Activated CD4-positive, alpha-beta memory T cell treated with anti-CD3 and anti-CD28 coated beads for 36 hours (primary cell): ENCODE data around the gene GALNT2. TPM values are rescaled to one million over a fixed set of nuclear protein-coding genes. Genes with fewer than 3 reads are reported as not detected.

Source experiments
- CTCF ChIA-PET: fragments of 350-600 bp; sonication (Branson Sonifier 250); formaldehyde crosslinking; loops from one replicate; lab custom pipeline; 2021; ENCODE audit warnings: antibody characterized with exemption, inconsistent platforms; lab: Charles Lee
- POLR2A ChIA-PET: fragments of 350-600 bp; sonication (Branson Sonifier 250); formaldehyde crosslinking; loops from one replicate; lab custom pipeline; 2021; ENCODE audit warnings: antibody characterized with exemption; lab: Charles Lee
- DNase-seq: peaks from one replicate; pipeline ENCODE4 v3.0.0-alpha.2; 2020
- H3K27ac Mint-ChIP-seq: one replicate; pipeline ENCODE4 v1.8.0; 2021; ENCODE audit warnings: mixed read lengths
- H3K27me3 Mint-ChIP-seq: one replicate; pipeline ENCODE4 v1.8.0; 2021; ENCODE audit warnings: mixed read lengths
- H3K36me3 Mint-ChIP-seq: one replicate; pipeline ENCODE4 v1.8.0; 2021; ENCODE audit warnings: mixed read lengths
- H3K4me1 Mint-ChIP-seq: one replicate; pipeline ENCODE4 v1.8.0; 2021; ENCODE audit warnings: low read depth, mixed read lengths
- H3K4me3 Mint-ChIP-seq: one replicate; pipeline ENCODE4 v1.8.0; 2021; ENCODE audit warnings: mild to moderate bottlenecking, mixed read lengths
- H3K9me3 Mint-ChIP-seq: one replicate; pipeline ENCODE4 v1.8.0; 2021; ENCODE audit warnings: mixed read lengths
- intact Hi-C: fragments of 100-400 bp; cut with micrococcal nuclease; formaldehyde crosslinking; loops from one replicate; pipeline ENCODE4 v1.15.1; 2023
- total RNA-seq, 2 experiments: library from RNA; stranded (reverse); gene quantifications; one replicate each; pipeline ENCODE4 v1.2.3, GENCODE V29; 2021

Gene GALNT2
- total RNA-seq, 2 experiments from 2014 or later, result 49.5 to 51.0 TPM

DNA sequence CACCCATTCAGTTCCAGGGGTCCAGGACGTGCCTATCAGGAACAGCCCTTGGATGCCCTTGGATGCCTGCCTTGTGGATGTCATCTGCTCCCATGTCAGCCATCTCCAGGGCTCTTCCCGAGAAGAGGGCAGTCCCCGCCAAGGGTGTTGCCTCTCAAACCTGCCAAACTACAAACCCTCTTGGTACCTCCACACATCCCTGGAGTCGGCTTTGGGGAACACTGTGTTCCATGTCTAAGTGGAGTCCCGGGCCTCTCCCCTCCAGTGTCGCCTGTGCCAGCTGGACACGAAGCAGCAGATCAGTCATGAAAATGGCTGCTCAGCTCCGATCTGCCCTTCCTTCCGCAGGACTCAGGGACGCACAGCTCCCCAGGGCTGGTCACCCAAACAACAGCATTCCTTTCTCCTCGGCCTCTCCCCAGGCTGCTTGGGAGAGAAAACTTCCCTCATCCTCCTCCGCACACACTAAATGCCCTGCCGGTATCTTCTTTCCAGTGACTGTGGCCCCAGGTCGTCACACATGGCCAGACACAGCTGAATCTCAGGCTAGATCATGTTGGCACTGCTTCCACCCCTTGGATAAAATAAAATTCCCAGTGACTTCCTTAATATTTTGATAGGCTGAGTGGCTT, 53.4 kb downstream of the GALNT2 start:
- no peak for DNase-seq
- intact Hi-C loops, result no loop called here
- H3K36me3 Mint-ChIP-seq, result peaks cover 21% of the 10 kb centered on the region
- ChIA-PET POLR2A (interaction anchor here (1.8 kb wide), 1 partner anchor 10 kb away, joined by 7 read pairs; no protein-coding TSS in a partner anchor), CTCF (interaction anchor here (0.9 to 1.3 kb wide), 4 partner anchors 9 to 95 kb away, joined by 3 to 5 read pairs (median 4); no protein-coding TSS in a partner anchor)
- H3K4me3 Mint-ChIP-seq, result no peak overlapping the region
- no peaks in the 10 kb centered on the region for H3K9me3 Mint-ChIP-seq
- H3K27me3 Mint-ChIP-seq, result no peaks in the 10 kb centered on the region
- H3K4me1 Mint-ChIP-seq, result peaks cover 43% of the 10 kb centered on the region
- no peak overlapping the region for H3K27ac Mint-ChIP-seq

DNA sequence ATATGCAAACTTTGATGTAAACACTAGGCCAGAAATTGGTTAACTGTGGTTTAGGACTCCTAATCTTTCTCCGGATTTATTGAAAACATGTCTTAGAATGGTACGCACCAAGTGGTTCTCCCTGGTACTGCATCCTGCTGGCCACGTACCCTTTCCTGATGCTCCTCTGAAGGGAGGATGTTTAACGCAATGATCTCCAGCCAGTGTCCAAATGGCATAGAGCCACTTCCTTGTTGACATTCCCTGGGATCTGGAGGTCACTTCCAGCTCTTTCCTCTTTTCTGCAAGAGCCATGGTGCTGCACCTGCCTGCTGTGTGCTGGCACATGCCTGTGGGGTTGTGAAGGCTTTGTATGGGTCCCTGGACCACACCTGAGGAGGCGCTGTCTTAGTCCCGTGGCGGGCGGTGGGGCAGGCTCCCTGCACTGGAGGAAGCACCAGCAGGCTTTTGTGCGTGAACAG, 53.9 kb downstream of the GALNT2 start:
- intact Hi-C loops, result no loop called here
- Mint-ChIP-seq H3K4me1 (peaks cover 46% of the 10 kb centered on the region), H3K27me3 (no peaks in the 10 kb centered on the region), H3K36me3 (peaks cover 18% of the 10 kb centered on the region), H3K4me3 (no peak overlapping the region), H3K27ac (no peak overlapping the region), H3K9me3 (no peaks in the 10 kb centered on the region)
- CTCF ChIA-PET, result interaction anchor here (0.7 to 1.3 kb wide), 5 partner anchors 9 to 872 kb away, joined by 3 to 5 read pairs (median 3); no protein-coding TSS in a partner anchor
- DNase-seq, result no peak
- POLR2A ChIA-PET, result interaction anchor here (1.8 kb wide), 1 partner anchor 11 kb away, joined by 7 read pairs; no protein-coding TSS in a partner anchor

DNA sequence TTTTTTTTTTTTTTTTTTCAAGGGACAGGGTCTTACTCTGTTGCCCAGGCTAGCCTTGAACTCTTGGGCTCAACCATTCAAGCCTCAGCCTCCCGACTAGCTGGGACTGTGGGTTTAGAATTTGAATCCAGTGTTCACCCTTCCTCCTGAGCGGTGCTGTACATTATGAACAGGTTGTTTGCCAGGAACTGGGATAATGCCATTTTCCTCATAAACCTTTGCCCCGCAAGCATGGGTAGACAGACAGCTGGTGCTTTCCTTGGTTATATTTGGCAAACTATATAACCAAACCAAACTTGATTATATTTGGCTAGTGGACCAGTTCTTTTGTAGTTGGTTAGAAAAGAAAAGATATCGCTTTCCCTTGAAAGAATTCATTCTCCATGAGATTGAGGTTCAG, 54.9 kb downstream of the GALNT2 start:
- Mint-ChIP-seq H3K36me3 (peaks cover 15% of the 10 kb centered on the region), H3K4me3 (no peak overlapping the region), H3K27me3 (no peaks in the 10 kb centered on the region), H3K4me1 (peaks cover 51% of the 10 kb centered on the region), H3K27ac (no peak overlapping the region), H3K9me3 (no peaks in the 10 kb centered on the region)
- ChIA-PET CTCF (interaction anchor here (1.1 to 4.0 kb wide), 5 partner anchors 9 to 66 kb away, joined by 3 to 22 read pairs (median 3); no protein-coding TSS in a partner anchor), POLR2A (interaction anchor here (1.9 kb wide), 1 partner anchor 10 kb away, joined by 6 read pairs; no protein-coding TSS in a partner anchor)
- intact Hi-C loops, result no loop called here
- DNase-seq, result no peak

DNA sequence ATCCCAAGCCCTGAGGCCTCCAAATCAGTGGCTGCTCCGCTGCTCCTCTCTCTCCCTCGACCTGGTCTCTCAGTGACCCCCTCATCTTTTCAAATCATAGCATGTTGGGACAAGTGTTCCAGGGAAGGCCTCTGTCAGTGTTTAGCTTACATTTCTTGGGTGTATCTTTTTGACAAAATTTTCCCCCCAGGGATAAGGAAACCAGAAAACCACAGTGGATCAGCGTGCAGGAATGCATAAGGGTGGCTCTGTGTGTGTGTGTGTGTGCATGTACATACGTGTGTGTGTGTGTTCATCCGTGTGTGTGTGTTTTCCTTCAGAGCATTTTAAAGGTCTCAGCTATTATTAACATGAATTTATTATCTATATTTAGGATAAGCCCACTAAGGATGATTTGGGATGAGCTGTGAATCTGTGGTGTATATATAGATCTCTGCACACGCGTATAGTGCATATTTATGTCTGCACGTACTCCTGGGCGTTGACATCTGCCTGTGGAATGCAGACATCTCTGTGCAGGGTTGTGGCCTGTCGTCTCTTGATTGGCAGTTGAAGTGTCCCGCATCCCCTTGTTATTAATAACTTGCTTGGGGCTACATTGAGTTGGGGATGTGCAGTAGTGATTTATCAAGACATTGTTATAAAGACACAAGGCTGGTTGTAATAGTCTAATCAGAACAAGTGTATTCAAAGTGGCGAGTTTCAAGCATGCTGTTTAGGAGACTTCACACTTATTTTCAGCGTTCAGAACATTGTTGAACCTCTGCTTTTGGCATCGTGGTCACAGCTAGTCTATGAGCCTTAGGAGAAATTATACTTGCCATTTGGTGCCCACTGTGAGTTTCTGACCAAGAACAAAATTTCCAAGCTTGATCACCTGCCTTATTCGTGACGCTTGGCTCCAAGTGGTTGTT, 55.6 kb downstream of the GALNT2 start:
- Mint-ChIP-seq H3K9me3 (no peaks in the 10 kb centered on the region), H3K27ac (no peak overlapping the region), H3K4me3 (no peak overlapping the region), H3K27me3 (no peaks in the 10 kb centered on the region), H3K36me3 (peaks cover 15% of the 10 kb centered on the region), H3K4me1 (peaks cover 51% of the 10 kb centered on the region)
- ChIA-PET CTCF (interaction anchor here (1.1 to 4.0 kb wide), 7 partner anchors 8 to 183 kb away, joined by 3 to 22 read pairs (median 3); no protein-coding TSS in a partner anchor), POLR2A (interaction anchor here (1.0 to 1.9 kb wide), 3 partner anchors 11 to 56 kb away, joined by 3 to 6 read pairs (median 5); partner anchors contain the start of gene GALNT2)
- no peak for DNase-seq
- intact Hi-C loops, result loop anchor here (1.0 kb wide), 1 partner anchor 12 kb away; no protein-coding TSS in a partner anchor

DNA sequence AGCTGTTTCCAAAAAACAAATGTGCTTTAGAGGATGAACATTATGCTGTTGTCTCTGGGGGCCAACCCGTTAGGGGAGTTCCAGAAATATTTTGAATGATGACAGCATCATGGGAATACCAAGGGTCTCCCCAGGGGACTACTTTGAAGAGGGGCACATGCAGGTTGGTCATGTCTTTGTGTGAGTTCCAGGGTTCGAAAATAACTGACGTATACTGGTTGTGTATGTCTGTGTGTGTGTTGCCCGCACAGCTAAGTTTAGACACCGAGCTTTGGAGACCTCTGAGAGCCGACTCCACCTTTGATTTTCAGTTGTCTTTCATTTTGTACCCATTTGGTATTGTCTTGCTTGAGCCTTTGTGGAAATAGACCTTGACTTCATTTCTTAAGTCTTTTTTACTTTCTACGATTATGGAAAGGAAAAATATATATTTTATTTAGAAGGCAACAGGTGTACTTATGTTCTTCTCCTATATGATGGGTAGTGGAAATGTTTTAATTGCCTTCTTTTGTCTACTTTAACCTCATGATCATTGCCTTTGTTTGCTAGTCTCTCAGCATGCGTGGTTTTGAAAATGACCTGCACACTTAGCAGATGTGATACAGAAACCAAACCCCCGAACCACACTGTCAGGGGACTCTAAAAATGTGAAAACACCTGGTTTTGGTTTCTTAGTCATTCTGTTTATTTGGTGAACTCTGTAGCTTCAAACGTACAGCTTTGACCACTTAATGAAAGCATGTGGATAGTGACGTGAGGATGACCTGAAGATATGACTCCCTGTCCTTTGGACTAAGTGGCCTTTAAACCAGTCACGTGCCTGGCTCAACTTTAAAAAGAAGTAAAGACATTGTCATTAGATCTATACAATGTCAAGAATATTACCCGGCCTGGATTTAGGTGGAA, 56.5 kb downstream of the GALNT2 start:
- no peaks in the 10 kb centered on the region for H3K27me3 Mint-ChIP-seq
- intact Hi-C loops, result loop anchor here (1.0 kb wide), 1 partner anchor 13 kb away; no protein-coding TSS in a partner anchor
- H3K4me1 Mint-ChIP-seq, result peaks cover 57% of the 10 kb centered on the region
- ChIA-PET CTCF (interaction anchor here (1.2 to 4.0 kb wide), 4 partner anchors 14 to 183 kb away, joined by 3 to 22 read pairs (median 6); no protein-coding TSS in a partner anchor), POLR2A (interaction anchor here (1.0 to 1.9 kb wide), 5 partner anchors 12 to 57 kb away, joined by 3 to 6 read pairs (median 3); partner anchors contain the start of gene GALNT2)
- no peaks in the 10 kb centered on the region for H3K9me3 Mint-ChIP-seq
- peaks cover 10% of the 10 kb centered on the region for H3K36me3 Mint-ChIP-seq
- peak; percentile 50 for DNase-seq
- H3K27ac Mint-ChIP-seq, result no peak overlapping the region
- no peak overlapping the region for H3K4me3 Mint-ChIP-seq

DNA sequence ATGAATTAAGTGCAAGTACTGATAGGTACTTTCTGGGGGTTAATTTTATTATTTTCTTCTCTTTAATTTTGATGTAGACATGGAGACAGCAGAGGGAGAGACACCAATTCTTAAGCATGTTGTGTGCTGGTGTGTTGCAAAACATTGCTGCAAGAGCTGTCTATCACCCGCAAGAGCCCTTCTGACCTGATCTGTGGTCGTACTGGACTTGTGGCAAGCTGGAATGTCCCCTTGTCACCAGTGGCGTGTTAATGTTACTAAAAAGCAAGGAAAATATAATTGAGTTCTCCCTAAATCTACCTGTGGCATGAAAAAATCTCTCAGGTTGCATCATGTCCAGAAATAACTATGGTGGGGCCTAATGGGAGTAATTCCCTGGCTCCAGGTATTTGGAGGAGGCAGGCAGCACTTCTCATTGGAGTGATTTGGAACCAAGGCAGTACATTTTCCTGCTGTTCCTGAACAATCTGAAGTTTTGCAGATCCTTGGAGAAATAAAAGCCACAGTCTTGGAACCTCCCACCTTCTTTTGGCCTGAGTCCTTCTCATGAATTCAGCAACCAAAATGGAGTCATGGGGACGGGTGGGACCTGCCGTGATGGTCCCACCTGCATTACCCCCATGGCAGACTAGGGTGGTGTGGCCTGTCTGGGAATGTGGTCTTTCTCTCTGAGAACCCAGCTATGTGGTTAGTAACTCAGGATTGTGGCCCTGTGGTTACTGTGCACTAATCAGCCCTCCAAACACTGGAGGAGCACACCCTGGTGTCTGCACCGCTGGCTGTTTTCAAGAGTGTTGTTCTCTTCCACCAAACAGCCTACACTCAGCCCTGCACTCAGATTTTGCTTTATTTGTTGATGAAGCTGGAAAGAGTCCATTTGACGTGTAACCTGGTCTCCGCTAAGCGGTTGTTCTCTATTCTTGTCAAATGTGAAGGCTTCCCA, 57.4 kb downstream of the GALNT2 start:
- H3K27me3 Mint-ChIP-seq, result no peaks in the 10 kb centered on the region
- peaks cover 8% of the 10 kb centered on the region for H3K36me3 Mint-ChIP-seq
- POLR2A ChIA-PET, result interaction anchor here (1.0 kb wide), 2 partner anchors 14 to 16 kb away, joined by 3 read pairs; no protein-coding TSS in a partner anchor
- intact Hi-C loops, result no loop called here
- CTCF ChIA-PET, result interaction anchor here (0.6 to 4.0 kb wide), 4 partner anchors 12 to 42 kb away, joined by 3 to 22 read pairs (median 6); no protein-coding TSS in a partner anchor
- no peak overlapping the region for H3K4me3 Mint-ChIP-seq
- no peak overlapping the region for H3K27ac Mint-ChIP-seq
- no peaks in the 10 kb centered on the region for H3K9me3 Mint-ChIP-seq
- peaks cover 60% of the 10 kb centered on the region for H3K4me1 Mint-ChIP-seq
- DNase-seq, result no peak

DNA sequence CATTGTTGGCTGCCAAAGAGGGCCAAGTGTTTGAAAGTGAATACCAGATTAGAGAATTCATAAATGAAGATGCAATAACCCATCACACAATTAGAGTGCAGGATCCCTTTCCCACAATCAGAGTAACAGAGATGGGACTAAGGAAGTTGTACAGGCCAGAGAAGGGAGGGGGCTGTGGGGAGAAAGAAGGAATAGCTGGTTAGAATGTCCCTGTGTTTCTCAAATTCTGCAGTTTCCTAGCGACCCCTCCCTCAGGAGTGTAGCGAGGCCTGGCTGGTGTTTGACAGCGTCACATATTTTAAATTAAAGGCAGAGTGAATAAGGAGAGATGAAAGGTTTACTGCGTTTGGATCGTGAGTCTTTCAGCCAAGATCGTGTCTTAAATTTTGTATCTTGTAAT, 58.1 kb downstream of the GALNT2 start:
- POLR2A ChIA-PET, result no interaction called here
- DNase-seq, result no peak
- Mint-ChIP-seq H3K9me3 (no peaks in the 10 kb centered on the region), H3K4me3 (no peak overlapping the region), H3K27me3 (no peaks in the 10 kb centered on the region), H3K4me1 (peaks cover 60% of the 10 kb centered on the region), H3K27ac (no peak overlapping the region), H3K36me3 (peaks cover 8% of the 10 kb centered on the region)
- intact Hi-C loops, result no loop called here
- CTCF ChIA-PET, result interaction anchor here (4.0 kb wide), 1 partner anchor 15 kb away, joined by 22 read pairs; no protein-coding TSS in a partner anchor

DNA sequence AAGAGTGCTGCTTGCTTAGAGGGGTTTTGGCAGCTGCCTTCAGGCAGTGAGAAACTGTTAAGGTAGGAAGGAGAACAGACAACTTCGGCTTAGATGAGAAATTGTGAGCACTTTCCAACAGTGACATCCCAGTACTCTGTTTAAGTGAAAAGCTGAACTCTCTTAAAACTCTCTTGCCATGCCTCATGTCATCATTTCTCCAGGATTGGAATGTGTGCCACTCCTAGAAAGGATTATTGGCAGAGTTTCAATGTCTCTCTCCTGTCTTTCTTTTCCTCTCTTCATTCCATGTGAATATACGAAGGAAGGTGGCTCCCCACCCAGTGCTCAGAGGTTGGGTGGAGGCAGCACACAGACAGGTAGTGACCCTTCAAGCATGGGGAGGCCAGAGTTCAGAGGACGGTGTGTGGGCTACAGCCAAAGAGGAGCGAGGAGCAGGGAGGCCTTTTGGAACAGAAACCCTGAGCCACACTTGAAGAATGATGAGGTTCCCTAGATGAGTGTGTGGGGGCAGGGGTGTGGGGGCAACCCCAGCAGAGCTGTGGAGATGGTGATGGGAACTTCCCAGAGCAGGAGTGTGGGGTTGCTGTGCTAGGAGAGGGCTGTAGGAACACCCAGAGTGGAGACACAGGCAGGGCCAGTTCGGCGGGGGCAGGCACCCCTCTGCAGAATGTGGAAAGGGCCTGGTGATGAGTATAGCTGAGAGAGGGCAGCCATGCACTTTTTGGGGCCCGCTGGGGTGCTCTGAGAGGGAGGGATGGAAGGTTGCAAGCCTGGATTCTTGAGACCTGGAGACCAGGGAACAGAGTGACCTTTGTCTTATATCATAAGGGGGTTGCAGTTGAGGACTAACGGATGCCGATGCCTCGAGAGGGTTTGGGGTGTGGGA, 58.8 kb downstream of the GALNT2 start:
- Mint-ChIP-seq H3K27me3 (no peaks in the 10 kb centered on the region), H3K9me3 (no peaks in the 10 kb centered on the region), H3K4me1 (peaks cover 60% of the 10 kb centered on the region), H3K4me3 (no peak overlapping the region), H3K36me3 (peaks cover 3% of the 10 kb centered on the region), H3K27ac (no peak overlapping the region)
- peak; percentile 57 for DNase-seq
- ChIA-PET CTCF (interaction anchor here (4.0 kb wide), 1 partner anchor 16 kb away, joined by 22 read pairs; no protein-coding TSS in a partner anchor), POLR2A (interaction anchor here (0.5 kb wide), 1 partner anchor 165 kb away, joined by 3 read pairs; no protein-coding TSS in a partner anchor)
- intact Hi-C loops, result loop anchor here (1.0 kb wide), 1 partner anchor 21 kb away; no protein-coding TSS in a partner anchor

DNA sequence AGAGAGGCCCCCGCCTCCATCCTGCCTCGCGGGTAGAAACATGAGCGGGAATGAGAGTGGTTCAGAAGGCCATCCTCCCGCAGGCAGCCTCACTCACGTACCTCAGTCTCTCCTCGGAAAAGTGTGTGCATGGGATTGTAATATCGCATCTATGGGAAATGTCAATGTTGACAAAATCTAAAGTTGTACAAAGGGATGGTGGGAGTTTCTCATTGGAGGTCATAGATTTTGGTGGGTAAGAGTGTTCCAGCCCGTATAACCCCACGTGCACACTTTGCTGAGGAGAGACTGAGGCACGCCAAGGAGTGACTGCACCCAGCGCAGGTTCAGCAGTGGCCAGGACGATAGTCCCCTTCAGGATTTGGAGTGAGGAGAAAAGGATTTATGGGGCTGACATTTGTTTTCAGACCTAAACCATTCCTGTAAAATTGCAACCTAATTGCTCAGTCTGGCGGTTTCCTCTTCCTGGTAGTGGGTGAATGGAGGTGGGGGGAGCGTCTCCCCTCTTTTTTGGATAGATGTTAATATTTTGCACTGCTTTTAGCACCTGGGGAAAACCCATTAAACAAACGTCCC, 59.6 kb downstream of the GALNT2 start:
- Mint-ChIP-seq H3K9me3 (no peaks in the 10 kb centered on the region), H3K36me3 (peaks cover 3% of the 10 kb centered on the region), H3K27me3 (no peaks in the 10 kb centered on the region), H3K4me3 (no peak overlapping the region), H3K27ac (no peak overlapping the region), H3K4me1 (peaks cover 60% of the 10 kb centered on the region)
- ChIA-PET POLR2A (no interaction called here), CTCF (no interaction called here)
- DNase-seq, result no peak
- intact Hi-C loops, result loop anchor here (1.0 kb wide), 1 partner anchor 21 kb away; no protein-coding TSS in a partner anchor
